Activated CD8-positive, alpha-beta memory T cell treated with anti-CD3 and anti-CD28 coated beads, Interleukin-2, amount 50 U/mL, for 4 hours (primary cell): ENCODE data around the gene TOP3B.

Source experiments
- DNase-seq: peaks from one replicate; pipeline ENCODE4 v3.0.0-alpha.2; 2020

Gene TOP3B

GRCh38 chr22:21978564-21979386 is 3.8 kb downstream of the TOP3B start:
- DNase-seq = no peak

GRCh38 chr22:21977814-21978213 is 4.8 kb downstream of the TOP3B start:
- DNase-seq = no peak

GRCh38 chr22:21975854-21976345 is 6.7 kb downstream of the TOP3B start:
- no peak for DNase-seq

- no peak for DNase-seq
Measured at GRCh38 chr22:21975273-21975672, 7.3 kb downstream of the TOP3B start.

GRCh38 chr22:21974058-21974649 is 8.4 kb downstream of the TOP3B start:
- DNase-seq = no peak

GRCh38 chr22:21972806-21973205 is 9.8 kb downstream of the TOP3B start:
- DNase-seq = no peak

GRCh38 chr22:21972293-21972779 is 10.3 kb downstream of the TOP3B start:
- DNase-seq = peak; percentile 60

GRCh38 chr22:21971858-21972275 is 10.7 kb downstream of the TOP3B start:
- DNase-seq = no peak

- no peak for DNase-seq
Measured at GRCh38 chr22:21970800-21971617, 11.6 kb downstream of the TOP3B start.

GRCh38 chr22:21970037-21970799 is 12.4 kb downstream of the TOP3B start:
- no peak for DNase-seq

GRCh38 chr22:21968452-21969129 is 14.0 kb downstream of the TOP3B start:
- DNase-seq = no peak

- no peak for DNase-seq
Measured at GRCh38 chr22:21967693-21968271, 14.8 kb downstream of the TOP3B start.

GRCh38 chr22:21966643-21967516 is 15.7 kb downstream of the TOP3B start:
- no peak for DNase-seq

GRCh38 chr22:21965762-21966288 is 16.8 kb downstream of the TOP3B start:
- DNase-seq = no peak

GRCh38 chr22:21964918-21965484 is 17.6 kb downstream of the TOP3B start:
- DNase-seq = no peak

GRCh38 chr22:21964234-21964633 is 18.4 kb downstream of the TOP3B start:
- DNase-seq = no peak

GRCh38 chr22:21963790-21964211 is 18.8 kb downstream of the TOP3B start:
- no peak for DNase-seq

- DNase-seq = no peak
Measured at GRCh38 chr22:21963286-21963685, 19.3 kb downstream of the TOP3B start.

GRCh38 chr22:21962655-21962949 is 20.0 kb downstream of the TOP3B start:
- no peak for DNase-seq
